Stimulated activated CD4-positive, alpha-beta T cell treated with anti-CD3 and anti-CD28 coated beads, Interleukin-4, amount 100 ng/mL, for 48 hours (primary cell): ENCODE data around the gene NFE2.

ENCODE experiments used
- DNase-seq, 2 donors: peaks; one replicate each; pipeline ENCODE4 v3.0.0-alpha.2; 2020; ENCODE audit warnings: low read depth in 2 of 2

NFE2 gene

DNA sequence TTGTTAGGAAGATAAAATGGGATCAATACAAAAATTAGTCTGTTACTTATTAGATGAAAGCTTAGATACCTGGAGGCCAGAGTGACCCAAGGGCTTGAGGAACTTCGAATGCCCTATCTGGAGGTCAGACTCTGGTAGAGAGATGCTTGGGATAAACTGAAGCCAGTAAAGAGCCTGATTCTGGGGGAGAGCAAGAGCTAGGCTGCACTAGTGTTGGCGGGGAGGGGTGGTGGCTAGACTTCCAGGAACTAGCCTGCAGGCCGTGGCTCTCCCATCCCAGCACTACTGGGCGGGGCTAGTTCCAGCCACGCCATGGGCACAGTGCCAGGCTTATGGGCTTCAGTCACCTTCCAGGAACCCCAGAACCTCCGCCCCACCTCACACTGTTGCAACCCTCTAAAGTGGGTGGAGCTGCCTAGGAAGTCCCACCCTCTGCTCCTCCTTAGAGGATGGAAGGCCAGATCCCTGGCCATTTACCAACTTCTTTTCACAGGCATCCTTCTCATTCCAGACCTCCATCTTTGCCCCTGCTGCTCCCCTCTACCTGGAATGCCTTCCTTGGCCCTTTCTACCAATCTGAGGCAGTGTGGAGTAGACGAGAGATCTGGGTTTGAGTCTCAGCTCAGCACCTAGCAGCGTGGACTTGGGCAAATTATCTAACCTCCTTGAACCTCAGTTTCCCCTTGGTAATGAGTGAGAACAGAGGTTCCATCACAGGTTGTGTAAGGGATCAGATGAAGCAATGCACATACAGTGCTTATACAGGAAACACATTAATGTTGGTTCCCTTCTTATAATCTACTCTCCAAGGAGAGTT is 6.3 kb upstream of the NFE2 start:
- no peak for DNase-seq

- no peak for DNase-seq
Measured at GRCh38 chr12:54304187-54304810, 3.5 kb upstream of the NFE2 start.

GRCh38 chr12:54303640-54304039 is 2.8 kb upstream of the NFE2 start:
- no peak for DNase-seq

GRCh38 chr12:54301428-54302048 is 723 bp upstream of the NFE2 start:
- DNase-seq = no peak

DNA sequence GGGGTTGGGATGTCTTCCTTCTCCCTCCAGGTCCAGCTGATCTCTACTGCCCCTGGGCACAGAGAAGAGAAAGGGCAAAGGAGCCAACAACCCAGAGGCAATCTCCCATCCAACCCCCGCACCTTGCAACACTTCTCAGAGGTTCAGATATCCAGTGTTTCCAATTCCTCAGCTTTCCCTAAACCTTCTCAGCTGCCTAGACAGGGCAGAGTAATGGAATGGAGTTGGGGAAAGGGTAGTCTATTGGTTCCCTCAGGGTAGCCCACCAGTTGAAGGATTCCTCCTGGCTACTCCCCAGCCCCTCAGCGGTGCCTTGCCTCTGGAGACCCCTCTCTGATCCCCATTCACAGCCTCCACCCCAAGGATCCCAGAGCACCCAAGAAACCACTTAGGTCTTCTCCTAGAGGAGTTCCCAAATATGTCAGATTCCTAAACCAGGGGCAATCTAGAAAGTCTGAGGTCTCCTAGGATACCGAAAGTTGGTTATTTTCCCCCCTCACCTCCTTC is 537 bp downstream of the NFE2 start:
- DNase-seq = no peak

DNA sequence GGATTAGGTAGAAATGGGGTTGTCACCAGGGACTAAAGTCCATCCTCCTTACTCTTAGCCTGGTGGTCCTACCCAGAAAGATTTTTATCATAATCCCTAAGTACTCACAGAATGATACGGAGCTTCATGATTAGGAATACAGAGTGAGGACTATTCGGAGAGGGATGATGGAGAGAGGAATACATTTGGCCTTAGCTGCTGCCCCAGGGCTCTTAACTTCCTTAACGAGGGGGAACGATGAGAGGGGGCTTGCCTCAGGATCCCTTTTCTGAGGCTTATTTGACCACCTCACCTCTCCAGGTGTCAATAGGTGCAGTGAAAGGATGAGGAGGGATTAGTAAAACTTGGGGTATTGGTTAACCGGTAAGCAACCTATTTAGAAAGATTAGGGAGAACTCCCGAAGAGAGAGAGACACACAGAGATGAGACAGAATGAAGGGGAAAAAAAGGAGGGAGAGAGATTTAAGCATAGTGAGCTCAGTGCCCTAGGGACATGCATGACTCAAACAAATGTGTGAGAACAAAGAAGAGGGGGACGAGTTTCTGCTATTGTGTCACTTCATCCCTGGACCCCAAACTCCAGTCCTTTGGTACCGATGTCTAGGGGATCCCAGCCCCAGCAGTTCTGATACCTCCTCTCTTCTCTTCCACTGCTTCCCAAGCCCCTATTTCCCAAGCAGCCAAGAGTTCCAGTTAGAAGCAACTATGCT is 1.1 kb downstream of the NFE2 start:
- no peak for DNase-seq

DNA sequence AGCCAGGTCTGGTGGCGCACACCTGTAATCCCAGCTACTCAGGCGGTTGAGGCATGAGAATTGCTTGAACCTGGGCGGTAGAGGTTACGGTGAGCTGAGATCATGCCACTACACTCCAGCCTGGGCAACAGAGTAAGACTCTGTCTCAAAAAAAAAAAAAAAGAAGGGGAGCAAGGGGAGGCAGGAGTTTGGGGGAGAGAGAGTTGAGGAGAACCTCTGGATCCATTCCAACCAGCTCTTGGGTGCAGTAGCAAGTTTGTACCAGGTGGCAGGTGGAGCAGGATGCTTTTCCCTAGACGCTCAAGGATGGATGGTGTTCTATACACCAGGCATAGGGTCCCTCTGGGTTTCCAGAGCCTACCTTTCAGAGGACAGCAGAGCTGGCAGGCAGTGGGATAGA is 1.9 kb downstream of the NFE2 start:
- DNase-seq = no peak

DNA sequence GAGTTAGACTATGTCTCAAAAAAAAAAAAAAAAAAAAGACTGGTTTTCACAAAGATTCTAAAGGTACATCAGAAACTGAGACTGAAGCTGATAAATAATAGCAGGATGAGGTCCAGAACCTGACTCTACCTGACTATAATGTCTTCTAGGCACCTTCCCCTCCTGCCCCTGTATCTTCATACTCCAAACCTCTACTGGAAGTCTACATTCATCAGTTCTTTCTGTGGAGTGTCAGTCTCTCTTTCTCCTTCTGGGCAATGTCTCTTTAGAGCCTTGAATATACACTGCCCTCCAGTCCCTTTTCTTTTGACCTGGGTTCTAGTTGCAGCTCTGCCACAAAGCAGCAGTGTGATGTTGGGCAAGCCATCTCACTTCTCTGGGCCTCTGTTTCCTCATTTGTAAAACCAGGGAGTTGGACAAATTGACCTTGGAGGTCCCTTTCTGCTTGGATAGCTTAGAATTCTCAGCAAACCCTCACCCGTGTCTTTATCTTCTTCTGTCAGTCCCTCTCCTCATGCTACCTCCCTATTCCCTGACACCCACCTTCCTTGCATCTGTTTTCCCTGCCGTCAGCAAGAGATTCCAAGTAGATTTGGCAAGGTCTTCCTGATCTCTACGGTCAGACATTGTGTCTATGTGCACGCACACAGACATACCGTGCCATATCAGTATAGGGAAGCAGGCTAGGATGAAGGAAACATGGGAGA is 4.3 kb downstream of the NFE2 start:
- no peak for DNase-seq

- DNase-seq = no peak
Measured at GRCh38 chr12:54294953-54295566, 5.8 kb downstream of the NFE2 start.

GRCh38 chr12:54294152-54294952 is 6.5 kb downstream of the NFE2 start:
- DNase-seq = peak; percentile 55 to 64

GRCh38 chr12:54292931-54293241 is 7.9 kb downstream of the NFE2 start:
- no peak for DNase-seq

DNA sequence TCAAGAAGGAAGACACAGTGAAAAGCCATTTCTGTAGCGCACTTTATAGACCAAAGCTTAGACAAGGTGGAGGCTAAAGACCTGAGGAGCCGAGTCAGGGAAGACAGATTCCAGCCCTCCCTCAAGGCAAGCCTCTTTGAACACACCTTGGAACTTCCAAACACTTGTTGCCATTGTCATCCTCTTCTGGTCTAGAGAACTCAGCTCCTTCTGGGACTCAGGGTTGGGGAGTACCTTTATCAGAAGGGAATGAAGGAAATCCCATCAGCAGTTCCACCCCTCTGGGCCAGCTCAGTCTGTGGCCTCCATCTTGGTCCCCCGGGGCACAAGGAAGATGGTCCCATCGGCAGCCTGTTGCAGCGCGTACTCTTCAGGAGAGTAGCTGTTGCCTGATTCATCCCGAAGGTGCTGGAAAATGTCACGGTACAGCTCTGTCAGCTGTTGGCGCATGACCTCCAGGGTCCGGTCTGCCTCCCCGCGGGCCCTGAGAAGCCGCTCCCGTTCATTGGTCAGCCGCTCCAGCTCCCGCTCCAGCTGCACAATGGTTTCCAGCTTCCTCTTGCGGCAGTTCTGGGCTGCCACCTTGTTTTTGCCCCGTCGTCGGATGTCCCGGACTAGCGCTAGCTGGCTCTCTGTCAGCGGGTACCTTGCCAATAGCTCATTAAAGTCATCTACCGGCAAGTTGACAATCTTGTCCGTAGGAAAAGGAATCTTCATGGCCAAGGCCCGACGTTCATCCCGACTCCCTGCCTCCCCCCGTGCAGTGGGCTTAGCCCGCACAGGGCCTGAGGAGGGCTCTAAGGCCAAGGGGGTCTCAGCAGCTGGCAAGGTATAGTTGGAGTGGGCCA is 8.5 kb downstream of the NFE2 start:
- DNase-seq = no peak

DNA sequence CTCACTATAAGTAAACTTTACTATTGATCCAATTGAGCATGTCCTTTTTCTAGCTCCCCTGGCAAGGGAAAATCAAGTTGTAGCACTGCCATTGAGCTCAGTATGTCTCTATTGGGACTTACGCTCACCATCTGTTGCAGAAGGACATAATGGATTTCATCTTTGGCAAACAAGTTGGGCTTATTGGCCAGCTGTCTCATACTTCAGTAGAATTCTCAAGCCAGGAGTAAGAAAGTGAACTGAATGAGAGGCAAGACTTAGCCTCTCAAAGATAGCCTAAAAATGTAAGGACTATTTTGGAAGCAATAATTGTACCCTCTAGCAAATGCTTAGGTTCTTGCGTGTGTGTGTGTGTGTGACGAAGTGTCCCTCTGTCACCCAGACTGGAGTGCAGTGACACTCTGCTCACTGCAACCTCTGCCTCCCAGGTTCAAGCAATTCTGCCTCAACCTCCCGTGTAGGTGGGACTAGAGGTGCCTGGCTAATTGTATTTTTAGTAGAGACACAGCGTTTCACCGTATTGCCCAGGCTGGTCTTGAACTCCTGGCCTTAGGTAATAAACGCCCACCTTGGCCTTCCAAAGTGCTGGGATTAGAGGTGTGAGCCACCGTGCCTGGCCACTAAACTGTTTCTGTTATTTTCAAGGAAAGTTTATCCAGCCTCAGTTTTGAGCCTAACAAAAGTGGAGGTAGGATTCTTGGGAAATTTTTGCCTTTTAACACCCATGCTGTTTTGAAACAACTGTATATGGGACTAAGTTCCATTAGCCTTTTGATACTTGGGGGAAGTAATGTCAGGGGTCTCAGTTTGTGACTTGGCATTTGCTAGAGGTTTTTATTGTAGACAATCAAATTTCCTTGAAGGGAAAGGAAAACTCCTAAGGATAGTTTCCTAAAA is 13.3 kb downstream of the NFE2 start:
- DNase-seq = no peak

DNA sequence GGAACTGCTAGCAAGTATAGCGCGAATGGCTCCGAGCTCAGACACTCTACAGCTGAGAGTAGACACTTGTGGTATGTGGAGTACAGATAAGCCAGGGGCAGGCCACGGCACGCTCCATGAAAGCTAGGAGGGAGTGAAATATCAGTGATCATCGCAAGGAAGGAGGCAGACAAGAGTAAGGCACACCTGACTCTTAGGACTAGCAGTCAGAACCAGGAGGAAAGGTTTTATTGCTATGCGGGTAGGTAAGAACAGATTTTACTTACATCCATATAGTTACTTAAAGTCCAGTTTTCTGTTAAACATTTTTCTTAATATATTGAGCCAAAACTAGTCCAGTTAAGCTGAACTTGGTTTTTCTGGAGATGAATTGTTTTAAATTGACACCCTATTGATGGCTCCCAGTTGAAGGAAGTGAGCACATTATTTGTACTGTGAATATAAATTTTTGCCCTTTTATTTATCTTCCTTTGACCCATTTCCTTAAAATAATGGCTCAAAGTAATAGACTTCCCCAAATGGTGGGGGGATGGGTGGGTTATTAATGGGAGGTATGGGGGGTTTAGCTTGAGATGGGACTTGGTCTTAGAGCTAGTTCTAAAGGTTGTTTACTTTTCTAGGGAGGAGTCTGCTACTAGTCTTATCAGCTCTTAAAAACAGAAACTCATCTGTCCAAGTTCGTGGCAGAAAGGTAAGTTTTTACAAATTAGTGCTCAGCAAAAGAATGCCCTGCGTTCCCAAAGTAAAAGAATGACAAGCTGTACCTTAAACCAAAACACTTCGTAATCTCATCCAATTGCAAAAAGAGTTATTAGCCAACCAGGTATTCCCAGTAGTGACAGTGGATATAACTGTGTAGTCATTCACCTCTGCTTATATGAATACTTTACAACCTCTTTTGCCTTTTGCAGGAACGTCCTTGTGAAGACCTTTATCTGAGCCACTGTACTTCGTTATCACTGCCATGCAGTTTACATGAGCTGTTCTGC is 14.5 kb downstream of the NFE2 start:
- DNase-seq = no peak

DNA sequence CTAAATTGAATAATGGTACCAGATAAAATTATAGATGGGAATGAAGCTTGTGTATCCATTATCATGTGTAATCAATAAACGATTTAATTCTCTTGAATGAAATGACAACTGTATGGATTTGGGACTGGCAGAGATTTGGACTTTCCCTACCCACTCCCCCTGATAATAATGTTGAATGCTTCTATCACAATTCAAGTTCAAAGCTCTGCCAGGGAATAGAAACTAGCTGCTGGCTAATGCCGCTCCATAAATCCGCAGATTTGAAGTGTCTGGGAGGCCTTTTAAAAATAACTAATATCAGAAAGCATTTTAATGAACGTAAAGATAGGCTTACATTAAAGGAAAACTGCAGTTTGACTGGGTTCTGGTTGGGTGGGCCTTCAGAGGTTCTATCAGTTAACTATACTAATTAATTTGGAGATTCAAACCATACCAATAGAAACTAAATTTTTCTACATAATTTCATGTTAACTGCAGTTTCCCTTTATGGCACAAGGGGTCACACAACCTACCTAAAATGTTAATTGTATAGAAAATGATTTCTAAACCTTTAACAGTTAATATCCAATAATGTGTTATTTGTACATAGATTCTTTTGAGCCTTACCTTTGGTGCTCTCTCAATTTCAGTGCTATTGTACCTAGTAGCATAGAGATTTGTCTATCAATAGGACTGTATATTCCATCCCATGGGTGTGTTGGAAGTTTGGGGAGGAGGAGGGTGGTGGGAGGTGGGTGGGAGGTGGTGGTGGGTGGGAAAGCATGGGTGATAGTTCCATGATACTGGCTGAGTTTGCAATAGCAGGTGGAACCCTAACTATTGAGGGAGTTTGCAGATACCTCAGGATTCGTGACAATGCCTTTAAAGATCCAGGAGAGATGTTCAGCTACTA is 15.4 kb downstream of the NFE2 start:
- no peak for DNase-seq
